ENCODE results near the gene ABCA7. TPM values are rescaled to one million over a fixed set of nuclear protein-coding genes. Genes with fewer than 3 reads are reported as not detected.

The ABCA7 gene
- total RNA-seq, 4 donors from 2014 or later = 0.59 to 10.4 (median 2.7) TPM

DNA sequence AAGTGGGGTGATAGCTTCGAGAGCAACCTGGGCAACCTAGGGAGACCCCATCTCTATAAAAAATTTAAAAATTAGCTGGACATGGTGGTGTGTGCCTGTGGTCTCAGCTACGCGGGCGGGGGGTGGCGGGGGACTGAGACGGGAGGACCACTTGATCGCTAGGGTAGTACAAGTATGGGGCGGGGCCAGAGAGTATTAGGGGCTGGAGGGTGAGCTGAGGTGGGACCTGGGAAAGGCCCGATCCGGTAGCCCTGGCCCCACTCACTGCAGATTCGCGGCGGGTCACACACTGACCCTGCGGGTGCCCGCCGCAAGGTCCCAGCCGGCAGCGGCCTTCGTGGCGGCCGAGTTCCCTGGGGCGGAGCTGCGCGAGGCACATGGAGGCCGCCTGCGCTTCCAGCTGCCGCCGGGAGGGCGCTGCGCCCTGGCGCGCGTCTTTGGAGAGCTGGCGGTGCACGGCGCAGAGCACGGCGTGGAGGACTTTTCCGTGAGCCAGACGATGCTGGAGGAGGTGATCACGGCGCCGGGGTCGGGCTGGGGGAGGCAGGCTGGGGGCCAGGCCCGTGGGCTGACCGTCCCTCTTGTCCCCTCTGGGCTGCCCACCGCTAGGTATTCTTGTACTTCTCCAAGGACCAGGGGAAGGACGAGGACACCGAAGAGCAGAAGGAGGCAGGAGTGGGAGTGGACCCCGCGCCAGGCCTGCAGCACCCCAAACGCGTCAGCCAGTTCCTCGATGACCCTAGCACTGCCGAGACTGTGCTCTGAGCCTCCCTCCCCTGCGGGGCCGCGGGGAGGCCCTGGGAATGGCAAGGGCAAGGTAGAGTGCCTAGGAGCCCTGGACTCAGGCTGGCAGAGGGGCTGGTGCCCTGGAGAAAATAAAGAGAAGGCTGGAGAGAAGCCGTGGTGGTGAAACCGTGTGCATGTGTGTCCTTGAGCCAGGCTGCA lies 25.0 kb downstream of the ABCA7 start:
- TF ChIP-seq, protein P1, sequence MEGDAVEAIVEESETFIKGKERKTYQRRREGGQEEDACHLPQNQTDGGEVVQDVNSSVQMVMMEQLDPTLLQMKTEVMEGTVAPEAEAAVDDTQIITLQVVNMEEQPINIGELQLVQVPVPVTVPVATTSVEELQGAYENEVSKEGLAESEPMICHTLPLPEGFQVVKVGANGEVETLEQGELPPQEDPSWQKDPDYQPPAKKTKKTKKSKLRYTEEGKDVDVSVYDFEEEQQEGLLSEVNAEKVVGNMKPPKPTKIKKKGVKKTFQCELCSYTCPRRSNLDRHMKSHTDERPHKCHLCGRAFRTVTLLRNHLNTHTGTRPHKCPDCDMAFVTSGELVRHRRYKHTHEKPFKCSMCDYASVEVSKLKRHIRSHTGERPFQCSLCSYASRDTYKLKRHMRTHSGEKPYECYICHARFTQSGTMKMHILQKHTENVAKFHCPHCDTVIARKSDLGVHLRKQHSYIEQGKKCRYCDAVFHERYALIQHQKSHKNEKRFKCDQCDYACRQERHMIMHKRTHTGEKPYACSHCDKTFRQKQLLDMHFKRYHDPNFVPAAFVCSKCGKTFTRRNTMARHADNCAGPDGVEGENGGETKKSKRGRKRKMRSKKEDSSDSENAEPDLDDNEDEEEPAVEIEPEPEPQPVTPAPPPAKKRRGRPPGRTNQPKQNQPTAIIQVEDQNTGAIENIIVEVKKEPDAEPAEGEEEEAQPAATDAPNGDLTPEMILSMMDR (IDR thresholded peaks at IDR 0.05) = peak; percentile 34 to 77 (median 70)
- no peak for TF ChIP-seq POLR2A (IDR thresholded peaks at IDR 0.05)
- H3K4me3 ChIP-seq = no peak overlapping the region
- intact Hi-C loops (cut with DNase I; ENCODE audit: low total_unique reads) = no loop called here
- DNase-seq = peak in 1 of 2 donors; percentile 51
- H3K27me3 ChIP-seq = peaks cover 13 to 38% of the 10 kb centered on the region in 2 donors
- H3K27ac ChIP-seq = no peak overlapping the region
- peaks cover 0 to 15% of the 10 kb centered on the region in 2 donors for H3K4me1 ChIP-seq
- H3K36me3 ChIP-seq = no peaks in the 10 kb centered on the region
- H3K9me3 ChIP-seq = peaks cover 0 to 1% of the 10 kb centered on the region in 2 donors

DNA sequence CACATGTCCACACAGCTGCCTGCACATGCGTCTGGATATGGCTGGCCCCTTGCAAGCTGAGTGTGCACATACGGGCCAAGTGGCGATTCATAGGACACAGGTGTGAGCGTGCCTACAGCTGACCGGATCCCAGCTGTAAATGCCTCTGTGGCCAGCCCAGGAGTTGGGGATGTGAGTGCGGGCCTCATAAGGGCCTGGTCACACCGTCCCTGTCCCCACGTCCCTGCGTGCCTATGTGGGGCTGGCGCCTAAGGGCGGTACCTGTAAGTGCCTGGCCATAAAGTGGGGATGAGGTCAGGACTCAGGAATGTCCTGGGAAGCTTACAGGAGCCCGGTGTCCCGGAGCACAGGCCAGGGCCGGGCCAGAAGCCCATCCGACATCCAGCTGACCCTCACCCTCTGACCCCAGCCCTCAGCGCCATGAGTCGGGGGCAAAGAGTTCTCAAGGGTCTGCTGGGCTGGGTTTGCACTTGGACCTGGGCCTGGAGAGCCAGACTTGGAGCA lies 25.8 kb downstream of the ABCA7 start:
- TF ChIP-seq, protein P1 (IDR thresholded peaks at IDR 0.05) = no peak
- TF ChIP-seq POLR2A (IDR thresholded peaks at IDR 0.05) = no peak
- DNase-seq = no peak
- Histone ChIP-seq H3K27ac (no peak overlapping the region), H3K9me3 (no peaks in the 10 kb centered on the region), H3K27me3 (peaks cover 17 to 45% of the 10 kb centered on the region in 2 donors), H3K4me1 (peaks cover 0 to 15% of the 10 kb centered on the region in 2 donors), H3K36me3 (no peaks in the 10 kb centered on the region), H3K4me3 (no peak overlapping the region)
- intact Hi-C loops (cut with DNase I; ENCODE audit: low total_unique reads) = no loop called here

DNA sequence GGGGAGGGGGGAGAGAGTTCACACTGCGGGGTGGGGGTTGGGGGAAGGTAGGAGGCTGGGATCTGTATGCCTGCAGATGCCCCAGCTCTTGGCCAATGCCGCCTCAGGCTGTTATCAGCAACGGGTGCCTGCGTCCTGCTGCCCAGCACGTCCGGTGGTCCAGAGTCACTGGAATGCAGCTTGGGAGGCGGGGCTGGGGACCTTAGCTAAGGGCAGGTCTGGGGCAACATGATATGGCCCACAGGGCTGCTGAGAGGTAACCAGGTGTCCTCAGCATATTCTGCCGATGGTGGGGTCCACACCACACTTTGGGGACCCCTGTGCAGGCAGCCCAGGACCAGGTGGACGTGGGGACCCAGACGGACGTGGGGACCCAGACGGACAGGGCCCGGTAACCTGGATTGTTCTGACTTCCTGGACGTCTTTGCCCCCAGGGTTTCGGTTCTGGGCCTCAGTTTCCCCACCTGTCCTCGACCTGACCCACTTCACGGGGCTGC lies 26.4 kb downstream of the ABCA7 start:
- Histone ChIP-seq H3K27ac (no peak overlapping the region), H3K4me3 (no peak overlapping the region), H3K9me3 (no peaks in the 10 kb centered on the region), H3K27me3 (peaks cover 21 to 50% of the 10 kb centered on the region in 2 donors), H3K36me3 (no peaks in the 10 kb centered on the region), H3K4me1 (peaks cover 0 to 18% of the 10 kb centered on the region in 2 donors)
- no peak for DNase-seq
- TF ChIP-seq POLR2A (IDR thresholded peaks at IDR 0.05) = no peak
- TF ChIP-seq, protein P1 (IDR thresholded peaks at IDR 0.05) = no peak
- intact Hi-C loops (cut with DNase I; ENCODE audit: low total_unique reads) = no loop called here

DNA sequence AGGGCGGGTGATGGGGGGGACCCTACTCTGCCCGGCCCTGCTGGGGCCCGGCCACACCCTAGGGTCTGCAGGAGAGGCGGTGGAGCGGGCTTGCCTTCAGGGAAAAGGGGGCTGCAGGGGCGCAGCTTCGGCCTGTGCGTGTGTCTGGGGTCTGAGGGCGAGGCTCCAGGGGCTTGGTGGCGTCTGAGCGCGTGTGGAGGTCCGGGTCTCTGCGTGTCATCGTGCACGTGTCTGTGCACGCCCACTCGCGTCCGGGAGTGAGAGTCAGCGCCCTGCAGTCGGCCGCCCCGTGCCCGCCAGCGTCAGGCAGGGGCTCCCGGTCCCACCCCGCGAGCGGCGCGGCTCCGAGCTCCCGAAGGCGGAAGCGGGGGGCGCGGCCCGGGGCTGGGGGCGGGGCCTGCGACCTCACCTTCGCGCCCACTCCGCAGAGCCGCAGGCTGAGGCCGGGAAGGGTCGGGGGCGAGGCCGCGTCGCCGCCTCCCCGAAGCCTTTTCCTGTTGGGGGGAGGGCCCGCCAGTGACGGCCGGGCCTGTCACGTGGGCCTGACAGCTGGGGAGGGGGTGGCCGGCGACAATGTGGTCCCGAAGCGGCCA lies 26.9 kb downstream of the ABCA7 start, which contains the start of gene ARHGAP45:
TSS of gene ARHGAP45 (plus strand) at position 420 of the 593 bp plus-strand sequence. CDS start 239 bp downstream, outside the sequence.
- no peak within 1 kb of the TSS for H3K27ac ChIP-seq
- no peak for DNase-seq
- intact Hi-C loops (cut with DNase I; ENCODE audit: low total_unique reads) = no loop called here
- H3K9me3 ChIP-seq = no peaks in the 10 kb centered on the region
- no peaks in the 10 kb centered on the region for H3K36me3 ChIP-seq
- H3K4me1 ChIP-seq = peaks cover 0 to 21% of the 10 kb centered on the region in 2 donors
- H3K27me3 ChIP-seq = peaks cover 21 to 50% of the 10 kb centered on the region in 2 donors
- H3K4me3 ChIP-seq = no peak within 1 kb of the TSS
- TF ChIP-seq POLR2A (IDR thresholded peaks at IDR 0.05) = no peak
- TF ChIP-seq, protein P1 (IDR thresholded peaks at IDR 0.05) = no peak

Data from uterus (tissue), 4 donors.